Panc1 (cell line): ENCODE measurements around the gene SPHK2.

ENCODE experiments used
- POLR2AphosphoS5 ChIP-seq: IDR thresholded peaks from 2 replicates; pipeline ENCODE4 v1.6.1; 2012; ENCODE audit warnings: mild to moderate bottlenecking, low read depth, low read length, moderate library complexity
- TCF7L2 ChIP-seq: IDR thresholded peaks from 2 replicates; pipeline ENCODE4 v1.6.1; 2011; ENCODE audit warnings: mild to moderate bottlenecking, low read depth, low read length, inconsistent platforms

DNA sequence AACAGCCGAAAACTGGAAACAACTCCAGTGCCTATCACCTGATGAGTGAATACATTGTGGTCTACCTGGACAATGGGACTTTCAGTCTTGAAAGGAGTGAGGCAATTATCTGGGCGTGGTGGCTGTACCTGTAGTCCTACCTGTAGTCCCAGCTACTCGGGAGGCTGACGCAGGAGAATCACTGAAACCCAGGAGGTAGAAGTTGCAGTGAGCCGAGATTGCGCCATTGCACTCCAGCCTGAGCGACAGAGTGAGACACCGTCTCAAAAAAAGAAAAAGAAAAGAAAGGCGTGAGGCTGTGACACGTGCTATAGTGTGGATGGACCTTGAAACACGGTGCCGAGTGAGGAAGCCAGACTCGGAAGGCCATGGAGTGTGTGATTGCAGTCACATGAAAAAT is 57.6 kb downstream of the SPHK2 start:
- no peak for TF ChIP-seq POLR2AphosphoS5
- TF ChIP-seq TCF7L2, result no peak
